HEK293T (cell line): ENCODE data around the gene DUS2.
A peak's percentile ranks its signal among the peaks of the same experiment; 100 is the strongest.
"Not testable (repeated sequence)": the region's sequence is repeated elsewhere in the genome, so short reads cannot be mapped to it uniquely, and the experiment has no call there.

Source experiments
- CTCF ChIA-PET: fragments of 350-600 bp; formaldehyde crosslinking; extraction: SDS; loops from one replicate; lab custom pipeline; 2021; ENCODE audit warnings: antibody characterized with exemption, inconsistent platforms; lab: Yijun Ruan, JAX
- POLR2A ChIA-PET: fragments of 350-600 bp; formaldehyde crosslinking; extraction: SDS; loops from one replicate; lab custom pipeline; 2020; ENCODE audit warnings: antibody characterized with exemption, inconsistent platforms; lab: Yijun Ruan, JAX
- DNase-seq: peaks from one replicate; pipeline ENCODE4 v3.0.0; 2012; ENCODE audit warnings: mixed read lengths; ENCODE audit errors: extremely low spot score
- ARNT ChIP-seq: fragments of 450-650 bp; IDR thresholded peaks from 2 replicates; pipeline ENCODE4 v1.6.1; 2017; ENCODE audit warnings: mild to moderate bottlenecking
- BHLHE40 ChIP-seq: fragments of 450-650 bp; IDR thresholded peaks from 2 replicates; pipeline ENCODE4 v1.6.1; 2016; ENCODE audit warnings: mild to moderate bottlenecking, moderate library complexity, borderline replicate concordance
- CTBP1 ChIP-seq: fragments of 450-650 bp; IDR thresholded peaks from 2 replicates; pipeline ENCODE4 v1.6.1; 2016; ENCODE audit warnings: borderline replicate concordance
- ELF4 ChIP-seq: fragments of 450-650 bp; IDR thresholded peaks from 2 replicates; pipeline ENCODE4 v1.6.1; 2017; ENCODE audit warnings: antibody characterized with exemption
- FOXA1 ChIP-seq: fragments of 450-650 bp; IDR thresholded peaks from 2 replicates; pipeline ENCODE4 v1.6.1; 2016; ENCODE audit warnings: mild to moderate bottlenecking
- FOXK2 ChIP-seq: fragments of 450-650 bp; IDR thresholded peaks from 2 replicates; pipeline ENCODE4 v1.6.1; 2016; ENCODE audit warnings: mild to moderate bottlenecking
- FOXM1 ChIP-seq: fragments of 450-650 bp; IDR thresholded peaks from 2 replicates; pipeline ENCODE4 v1.6.1; 2017; ENCODE audit warnings: mild to moderate bottlenecking, borderline replicate concordance
- HDGF ChIP-seq: fragments of 450-650 bp; IDR thresholded peaks from 2 replicates; pipeline ENCODE4 v1.6.1; 2017; ENCODE audit warnings: antibody characterized with exemption, borderline replicate concordance
- L3MBTL2 ChIP-seq: fragments of 450-650 bp; conservative IDR thresholded peaks from 2 replicates; pipeline ENCODE4 v1.6.1; 2016; ENCODE audit warnings: mild to moderate bottlenecking
- LEF1 ChIP-seq: fragments of 450-650 bp; IDR thresholded peaks from 2 replicates; pipeline ENCODE4 v1.6.1; 2017; ENCODE audit warnings: mild to moderate bottlenecking, borderline replicate concordance
- NFRKB ChIP-seq: fragments of 450-650 bp; IDR thresholded peaks from 2 replicates; pipeline ENCODE4 v1.6.1; 2016; ENCODE audit warnings: mild to moderate bottlenecking, moderate library complexity
- SP1 ChIP-seq: fragments of 450-650 bp; IDR thresholded peaks from 2 replicates; pipeline ENCODE4 v1.6.1; 2017
- SUZ12 ChIP-seq: fragments of 450-650 bp; IDR thresholded peaks from 2 replicates; pipeline ENCODE4 v1.6.1; 2016; ENCODE audit warnings: mild to moderate bottlenecking
- TARDBP ChIP-seq: fragments of 450-650 bp; IDR thresholded peaks from 2 replicates; pipeline ENCODE4 v1.6.1; 2016
- ZNF384 ChIP-seq: fragments of 450-650 bp; IDR thresholded peaks from 2 replicates; pipeline ENCODE4 v1.6.1; 2016
- TF ChIP-seq, protein P1 (sequence below): fragments of 450-650 bp; IDR thresholded peaks from 2 replicates; pipeline ENCODE4 v1.6.1; 2016

DUS2 gene

DNA sequence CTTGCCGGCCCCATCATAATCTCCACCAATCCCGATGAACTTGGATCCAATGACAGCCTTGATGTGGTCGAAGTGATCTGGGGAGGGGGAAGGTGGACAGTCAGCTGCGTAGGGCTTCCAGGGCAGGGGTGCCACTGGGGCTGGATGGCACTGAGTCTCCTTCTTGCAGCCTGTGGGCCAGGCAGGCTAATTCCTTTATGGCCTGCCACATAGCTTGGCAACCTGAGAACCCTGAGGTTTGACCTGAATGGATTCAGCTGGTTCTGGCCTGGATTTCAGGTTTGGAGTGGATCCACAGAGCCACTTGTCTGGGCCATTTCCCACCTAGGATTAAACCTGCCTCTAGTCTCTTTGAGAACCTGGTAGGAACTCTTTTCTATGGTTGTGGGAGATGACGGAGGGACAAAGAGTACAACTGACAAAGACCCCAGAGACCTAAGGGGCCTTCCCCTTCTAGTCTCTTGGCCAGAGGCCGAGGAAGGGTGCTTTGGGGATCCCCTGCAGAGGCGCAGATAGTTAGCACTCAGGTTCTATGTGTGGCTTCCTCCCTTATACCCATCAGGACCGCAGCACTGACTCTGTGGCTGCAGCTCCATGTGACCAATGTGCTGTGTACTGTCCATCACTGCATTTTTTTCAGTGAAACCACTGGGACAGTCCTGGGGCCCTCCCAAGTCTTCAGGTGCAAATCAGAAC, 33.6 kb upstream of the DUS2 start:
- CTCF ChIA-PET = interaction anchor here (1.0 kb wide), 1 partner anchor 12 kb away, joined by 3 read pairs; no protein-coding TSS in a partner anchor
- DNase-seq = no peak
- POLR2A ChIA-PET = no interaction called here
- TF ChIP-seq FOXA1 (no peak), BHLHE40 (no peak)

DNA sequence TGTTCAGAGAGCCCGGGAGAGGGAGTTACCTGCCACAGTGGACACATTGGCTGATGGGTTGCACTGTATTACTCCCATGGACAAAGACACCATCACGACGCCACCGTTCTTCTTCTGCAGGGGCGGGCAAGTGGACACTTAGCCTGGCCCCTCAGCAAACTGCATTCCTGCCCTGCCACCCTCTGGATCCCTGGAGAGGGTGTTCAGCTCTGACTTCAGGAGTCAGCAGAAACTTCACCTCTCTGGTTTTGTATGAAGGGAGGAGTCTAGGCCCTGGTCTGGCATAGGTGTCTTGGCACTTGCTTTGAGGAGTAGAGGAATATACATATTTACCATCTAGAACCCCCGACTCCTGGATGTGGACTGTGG, 33.1 kb upstream of the DUS2 start:
- CTCF ChIA-PET = interaction anchor here (1.0 kb wide), 1 partner anchor 12 kb away, joined by 3 read pairs; no protein-coding TSS in a partner anchor
- DNase-seq = no peak
- POLR2A ChIA-PET = no interaction called here
- TF ChIP-seq SP1 = no peak
- no peak for TF ChIP-seq CTBP1
- no peak for TF ChIP-seq HDGF
- no peak for TF ChIP-seq ZNF384
- TF ChIP-seq FOXK2 = no peak
- TF ChIP-seq FOXA1 = no peak
- no peak for TF ChIP-seq ARNT
- no peak for TF ChIP-seq TARDBP
- TF ChIP-seq, protein P1, sequence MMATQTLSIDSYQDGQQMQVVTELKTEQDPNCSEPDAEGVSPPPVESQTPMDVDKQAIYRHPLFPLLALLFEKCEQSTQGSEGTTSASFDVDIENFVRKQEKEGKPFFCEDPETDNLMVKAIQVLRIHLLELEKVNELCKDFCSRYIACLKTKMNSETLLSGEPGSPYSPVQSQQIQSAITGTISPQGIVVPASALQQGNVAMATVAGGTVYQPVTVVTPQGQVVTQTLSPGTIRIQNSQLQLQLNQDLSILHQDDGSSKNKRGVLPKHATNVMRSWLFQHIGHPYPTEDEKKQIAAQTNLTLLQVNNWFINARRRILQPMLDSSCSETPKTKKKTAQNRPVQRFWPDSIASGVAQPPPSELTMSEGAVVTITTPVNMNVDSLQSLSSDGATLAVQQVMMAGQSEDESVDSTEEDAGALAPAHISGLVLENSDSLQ = no peak
- no peak for TF ChIP-seq ELF4
- no peak for TF ChIP-seq SUZ12

DNA sequence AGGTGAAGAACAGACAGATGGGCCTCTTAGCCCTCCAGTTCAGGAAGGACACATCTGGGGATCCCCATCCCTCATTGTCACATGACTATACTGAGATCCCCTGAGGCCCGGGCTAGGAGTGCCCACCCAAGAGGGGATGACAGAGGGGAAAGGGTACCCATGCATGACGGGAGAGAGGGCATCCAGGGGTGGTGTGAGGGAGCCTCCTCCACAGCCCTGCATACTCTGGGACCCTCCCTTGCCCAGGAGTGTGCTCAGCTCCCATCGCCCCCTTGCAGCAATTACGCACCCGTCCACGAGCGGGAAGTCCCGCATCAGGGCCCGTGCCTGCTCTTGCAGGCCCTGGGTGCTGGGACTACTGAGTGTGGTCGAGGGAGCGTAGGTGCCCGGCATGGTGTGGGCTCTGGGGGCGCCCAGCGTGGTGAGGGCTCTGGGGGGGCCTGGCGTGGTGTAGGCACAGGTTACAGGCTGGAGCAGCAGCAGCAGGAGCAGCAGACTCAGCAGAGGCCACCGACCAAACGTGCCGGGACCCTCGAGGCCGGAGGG, 30.4 kb upstream of the DUS2 start:
- CTCF ChIA-PET = no interaction called here

DNA sequence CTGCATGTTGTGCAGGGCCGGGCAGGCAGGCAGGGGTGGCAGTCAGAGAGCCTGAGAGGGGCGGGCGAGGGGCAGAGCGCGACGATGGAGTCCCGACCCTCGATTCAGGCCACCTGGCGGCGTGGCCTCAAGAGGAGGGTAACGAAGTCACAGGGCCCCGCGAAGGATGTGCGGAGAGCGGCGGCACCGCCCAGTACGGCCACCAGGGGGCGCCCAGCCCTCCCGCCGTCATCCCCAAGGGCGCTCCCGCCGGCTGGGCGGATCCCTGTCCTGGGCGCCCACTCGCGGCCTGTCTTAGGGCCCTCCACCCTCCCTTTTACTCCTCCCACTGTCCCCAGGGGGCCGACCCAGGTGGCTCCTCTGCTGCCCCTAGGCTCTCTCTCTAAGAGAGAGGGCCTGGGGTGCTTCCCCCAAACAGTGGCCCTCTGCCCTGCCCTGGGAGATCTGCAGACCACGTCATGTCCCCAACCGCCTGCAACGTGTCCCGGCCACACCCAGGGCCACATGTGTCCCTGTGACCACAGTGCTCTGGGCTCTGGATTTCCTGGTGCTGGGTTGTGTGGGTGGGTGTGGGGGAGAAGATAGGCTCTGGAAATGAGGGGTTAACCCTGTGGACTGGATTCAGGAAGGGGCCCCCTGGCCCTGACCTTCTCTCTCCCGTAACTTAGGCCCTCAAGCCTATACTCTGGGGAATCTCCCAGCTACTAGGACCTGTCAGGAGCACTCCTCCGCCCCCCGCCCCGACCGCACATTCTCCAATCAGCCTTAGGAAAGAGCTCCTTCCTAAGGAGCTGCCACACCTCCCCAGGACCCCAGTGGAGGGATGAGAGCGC, 29.7 kb upstream of the DUS2 start:
- CTCF ChIA-PET = no interaction called here
- TF ChIP-seq CTBP1 = no peak
- no peak for TF ChIP-seq FOXM1
- TF ChIP-seq, protein P1 = no peak
- no peak for TF ChIP-seq TARDBP
- no peak for TF ChIP-seq SUZ12
- no peak for TF ChIP-seq NFRKB
- TF ChIP-seq L3MBTL2 = peak; percentile 79
- TF ChIP-seq SP1 = no peak
- DNase-seq = peak; percentile 91
- POLR2A ChIA-PET = interaction anchor here (2.4 kb wide), 1 partner anchor 58 kb away, joined by 6 read pairs; no protein-coding TSS in a partner anchor

More for the DNA sequence above, 30.4 kb upstream of the DUS2 start:
- DNase-seq = no peak
- TF ChIP-seq SUZ12 = no peak
- TF ChIP-seq BHLHE40 = no peak
- no peak for TF ChIP-seq LEF1
- POLR2A ChIA-PET = interaction anchor here (2.1 kb wide), 1 partner anchor 30 kb away, joined by 6 read pairs; the partner anchor contains the start of genes DDX28 and DUS2

DNA sequence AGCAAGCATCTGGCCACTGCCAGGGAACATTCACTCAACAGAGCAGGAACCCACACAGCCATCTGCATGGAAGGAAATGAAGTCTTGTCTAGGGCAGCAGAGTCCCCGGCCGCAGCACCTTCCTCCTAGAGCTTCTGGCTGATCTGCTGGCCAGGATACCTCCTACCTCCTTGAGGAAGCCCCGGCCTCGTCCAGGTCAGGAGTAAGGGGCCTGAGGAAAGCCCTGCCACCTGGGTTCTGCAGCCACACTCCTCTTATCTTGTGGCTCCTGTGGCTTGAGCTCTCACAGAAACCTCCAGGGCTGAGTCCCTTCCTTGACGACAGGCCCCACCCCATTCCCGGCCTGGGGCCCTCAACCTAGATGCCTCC, 29.1 kb upstream of the DUS2 start:
- CTCF ChIA-PET = interaction anchor here (0.6 kb wide), 1 partner anchor 9 kb away, joined by 3 read pairs; no protein-coding TSS in a partner anchor
- not testable (repeated sequence) for DNase-seq
- POLR2A ChIA-PET = interaction anchor here (2.4 kb wide), 1 partner anchor 58 kb away, joined by 6 read pairs; no protein-coding TSS in a partner anchor

DNA sequence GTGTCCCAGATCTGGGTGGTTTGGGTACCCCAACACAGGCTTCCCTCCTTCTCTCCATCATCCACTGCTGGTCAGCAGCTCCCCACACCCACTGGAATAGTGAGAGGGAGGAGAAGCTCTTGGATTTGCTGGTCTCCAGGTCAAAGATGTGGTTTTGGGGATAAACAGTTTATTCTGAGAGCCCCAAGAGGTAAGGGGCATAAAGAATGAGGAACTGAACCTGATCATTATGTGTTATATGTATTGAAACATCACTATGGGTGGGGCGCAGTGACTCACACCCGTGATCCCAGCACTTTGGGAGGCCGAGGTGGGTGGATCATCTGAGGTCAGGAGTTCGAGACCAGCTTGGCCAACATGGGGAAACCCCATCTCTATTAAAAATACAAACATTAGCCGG, 27.7 kb upstream of the DUS2 start:
- POLR2A ChIA-PET = interaction anchor here (2.4 kb wide), 1 partner anchor 60 kb away, joined by 6 read pairs; no protein-coding TSS in a partner anchor
- CTCF ChIA-PET = no interaction called here
- DNase-seq = peak; percentile 2
- TF ChIP-seq ELF4 (no peak), HDGF (no peak), FOXM1 (no peak), TARDBP (no peak), SP1 (no peak), NFRKB (no peak), FOXK2 (no peak), BHLHE40 (no peak), L3MBTL2 (no peak)

DNA sequence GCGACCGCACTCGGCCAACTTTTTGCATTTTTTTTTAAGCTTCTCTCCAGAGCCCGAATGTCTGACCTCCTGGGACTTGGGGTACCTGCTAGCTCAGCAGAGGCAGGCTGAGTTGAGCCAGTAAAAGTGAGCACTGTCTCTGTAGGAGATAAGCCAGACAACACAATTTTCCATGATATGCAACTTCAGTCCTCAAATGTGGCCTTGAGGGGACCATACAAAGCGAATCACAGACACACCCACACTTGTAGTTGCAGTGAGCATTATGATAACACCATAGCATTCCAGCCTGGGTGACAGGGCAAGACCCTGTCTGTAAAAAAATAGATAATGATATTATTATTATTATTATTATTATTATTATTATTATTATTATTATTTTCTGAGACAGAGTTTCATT, 26.4 kb upstream of the DUS2 start:
- ChIA-PET CTCF (no interaction called here), POLR2A (no interaction called here)
- TF ChIP-seq NFRKB (no peak), SUZ12 (no peak), ZNF384 (no peak), HDGF (no peak), CTBP1 (no peak)
- no peak for DNase-seq

DNA sequence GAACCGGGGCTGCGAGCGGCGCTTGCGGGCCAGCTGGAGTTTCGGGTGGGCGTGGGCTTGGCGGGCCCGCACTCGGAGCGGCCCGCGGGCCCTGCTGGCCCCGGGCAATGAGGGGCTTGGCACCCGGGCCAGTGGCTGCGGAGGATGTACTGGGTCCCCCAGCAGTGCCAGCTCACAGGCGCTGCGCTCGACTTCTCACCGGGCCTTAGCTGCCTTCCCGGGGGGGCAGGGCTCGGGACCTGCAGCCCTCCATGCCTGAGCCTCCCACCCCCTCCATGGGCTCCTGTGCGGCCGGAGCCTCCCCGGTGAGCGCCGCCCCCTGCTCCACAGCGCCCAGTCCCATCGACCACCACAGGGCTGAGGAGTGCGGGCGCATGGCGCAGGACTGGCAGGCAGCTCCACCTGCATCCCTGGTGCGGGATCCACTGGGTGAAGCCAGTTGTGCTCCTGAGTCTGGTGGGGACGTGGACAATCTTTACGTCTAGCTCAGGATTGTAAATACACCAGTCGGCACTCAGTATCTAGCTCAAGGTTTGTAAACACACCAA, 24.8 kb upstream of the DUS2 start:
- CTCF ChIA-PET, DNase-seq: not testable (repeated sequence)
- POLR2A ChIA-PET = interaction anchor here (2.7 kb wide), 1 partner anchor 25 kb away, joined by 15 read pairs; the partner anchor contains the start of genes DDX28 and DUS2

DNA sequence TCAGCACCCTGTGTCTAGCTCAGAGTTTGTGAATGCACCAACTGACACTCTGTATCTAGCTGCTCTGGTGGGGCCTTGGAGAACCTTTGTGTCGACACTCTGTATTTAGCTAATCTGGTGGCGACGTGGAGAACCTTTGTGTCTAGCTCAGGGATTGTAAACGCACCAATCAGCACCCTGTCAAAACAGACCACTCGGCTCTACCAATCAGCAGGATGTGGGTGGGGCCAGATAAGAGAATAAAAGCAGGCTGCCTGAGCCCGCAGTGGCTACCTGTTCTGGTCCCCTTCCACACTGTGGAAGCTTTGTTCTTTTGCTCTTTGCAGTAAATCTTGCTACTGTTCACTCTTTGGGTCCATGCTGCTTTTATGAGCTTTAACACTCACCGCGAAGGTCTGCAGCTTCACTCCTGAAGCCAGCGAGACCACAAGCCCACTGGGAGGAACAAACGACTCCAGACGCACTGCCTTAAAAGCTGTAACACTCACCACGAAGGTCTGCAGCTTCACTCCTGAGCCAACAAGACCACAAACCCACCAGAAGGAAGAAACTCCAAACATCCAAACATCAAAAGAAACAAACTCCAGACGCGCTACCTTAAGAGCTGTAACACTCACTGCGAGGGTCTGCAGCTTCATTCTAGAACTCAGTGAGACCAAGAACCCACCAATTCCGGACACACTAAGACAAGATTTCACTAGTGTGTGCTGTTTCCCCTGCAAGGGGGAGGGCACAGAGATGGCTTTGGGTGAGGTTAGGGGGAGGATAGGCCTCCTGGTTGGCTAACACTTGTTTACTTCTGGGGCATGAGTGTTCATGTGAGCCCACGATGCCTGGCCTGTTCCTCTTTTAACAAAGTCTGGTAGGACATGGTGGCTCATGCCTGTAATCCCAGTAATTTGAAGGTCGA, 24.1 kb upstream of the DUS2 start, which contains the start of gene DPEP2:
Gene DPEP2, minus strand, starts transcription at position 706 of the 910 bp plus-strand sequence. CDS start 6,272 bp downstream, outside the sequence.
- CTCF ChIA-PET, DNase-seq: not testable (repeated sequence)
- POLR2A ChIA-PET = interaction anchor here (2.7 kb wide), 1 partner anchor 24 kb away, joined by 15 read pairs; the partner anchor contains the start of genes DDX28 and DUS2
